ENCODE measurements around the gene LRFN2. TPM values are rescaled to one million over a fixed set of nuclear protein-coding genes. Genes with fewer than 3 reads are reported as not detected.

Gene LRFN2
- total and polyA plus RNA-seq, 2 experiments from 2014 or later = 0.29 to 2.5 TPM

- no peak overlapping the region for H3K27ac Mint-ChIP-seq
- Histone ChIP-seq H3K9me2 (ENCODE audit: insufficient read depth) (0 out of 2 replicates have a peak, but pooled peaks cover 2% of the 10 kb centered on the region), H3K27ac (ENCODE audit: low read depth) (no peak overlapping the region), H3K36me3 (ENCODE audit: insufficient read depth) (no peaks in the 10 kb centered on the region), H3K79me2 (replicated peaks; ENCODE audit: insufficient read depth) (no peaks in the 10 kb centered on the region), H2AFZ (no peak overlapping the region), H3K4me3 (no peak overlapping the region), H3K4me2 (no peak overlapping the region), H3F3A (replicated peaks; ENCODE audit: low read depth) (no peaks in the 10 kb centered on the region), H3K27me3 (ENCODE audit: insufficient read depth) (no peaks in the 10 kb centered on the region), H4K20me1 (replicated peaks; ENCODE audit: insufficient read depth) (no peaks in the 10 kb centered on the region), H3K4me1 (ENCODE audit: insufficient read depth) (0 out of 2 replicates have a peak, but pooled peaks cover 3% of the 10 kb centered on the region)
- peaks cover 17% of the 10 kb centered on the region for H3K9me3 Mint-ChIP-seq
- H3K36me3 Mint-ChIP-seq (ENCODE audit: low read depth) = peaks cover 17% of the 10 kb centered on the region; the same call in 2 of the 3 replicates
- DNase-seq (ENCODE audit: low spot score) (no peak), ATAC-seq (no peak)
- H3K27me3 Mint-ChIP-seq (ENCODE audit: insufficient read depth, low read depth, poor library complexity) = peaks cover 7% of the 10 kb centered on the region
- peaks cover 12% of the 10 kb centered on the region for H3K4me1 Mint-ChIP-seq
- TF ChIP-seq JUNB (IDR thresholded peaks at IDR 0.05; ENCODE audit: unreplicated experiment) = no peak
- TF ChIP-seq POLR2AphosphoS5 (IDR thresholded peaks at IDR 0.05; ENCODE audit: low read depth) = no peak
- TF ChIP-seq ZNF114 (CRISPR knock-in tag; IDR thresholded peaks at IDR 0.05) = no peak
- no peak for TF ChIP-seq ZNF462 (CRISPR knock-in tag; IDR thresholded peaks at IDR 0.05)
- no peak for TF ChIP-seq EZH2 (IDR thresholded peaks at IDR 0.05; ENCODE audit: low read depth, unreplicated experiment)
- no peak for TF ChIP-seq REST (IDR thresholded peaks at IDR 0.05; ENCODE audit: unreplicated experiment)
- TF ChIP-seq CREB1 (CRISPR knock-in tag; IDR thresholded peaks at IDR 0.05; ENCODE audit: low read depth) = no peak
- TF ChIP-seq ZNF331 (CRISPR knock-in tag; IDR thresholded peaks at IDR 0.05; ENCODE audit: low read depth) = no peak
- no peak for TF ChIP-seq ETS1 (IDR thresholded peaks at IDR 0.05)
- TF ChIP-seq EZH2phosphoT487 (IDR thresholded peaks at IDR 0.05; ENCODE audit: unreplicated experiment) = no peak
- TF ChIP-seq NANOG (IDR thresholded peaks at IDR 0.05; ENCODE audit: borderline replicate concordance) = no peak
- TF ChIP-seq STAT1 (IDR thresholded peaks at IDR 0.05; ENCODE audit: unreplicated experiment) = no peak
- TF ChIP-seq CTCF (conservative IDR thresholded peaks at IDR 0.05; ENCODE audit: low read depth in 2 of 2) = no peak
- H3K4me3 Mint-ChIP-seq = no peak overlapping the region
Observed at GRCh38 chr6:40438246-40438887, 148.8 kb downstream of the LRFN2 start.

Data from GM23338 (cell line).